H9 (cell line): ENCODE results near the gene HMCES. TPM values are rescaled to one million over a fixed set of nuclear protein-coding genes. Genes with fewer than 3 reads are reported as not detected.

Source experiments
- DNase-seq: peaks from one replicate; pipeline ENCODE4 v3.0.0-alpha.2; 2017
- H2AFZ ChIP-seq: one replicate; pipeline ENCODE4 v1.6.1; 2013; ENCODE audit warnings: mild to moderate bottlenecking, low read length, control low read depth, moderate library complexity
- H2AK5ac ChIP-seq: 2 replicates; pipeline ENCODE4 v1.6.1; 2013; ENCODE audit warnings: low read length, control low read depth, mixed read lengths; ENCODE audit not compliant: insufficient read length
- H2BK120ac ChIP-seq: one replicate; pipeline ENCODE4 v1.6.1; 2013; ENCODE audit warnings: low read depth, mild to moderate bottlenecking, low read length, control low read depth, inconsistent platforms; ENCODE audit not compliant: poor library complexity, severe bottlenecking
- H2BK12ac ChIP-seq: 2 replicates; pipeline ENCODE4 v1.6.1; 2013; ENCODE audit warnings: low read length, control low read depth, mixed read lengths, low read depth; ENCODE audit not compliant: insufficient read length
- H2BK15ac ChIP-seq: 2 replicates; pipeline ENCODE4 v1.6.1; 2013; ENCODE audit warnings: low read depth, low read length, control low read depth
- H2BK20ac ChIP-seq: one replicate; pipeline ENCODE4 v1.6.1; 2013; ENCODE audit warnings: low read depth, mild to moderate bottlenecking, low read length, control low read depth, inconsistent platforms; ENCODE audit not compliant: poor library complexity, severe bottlenecking
- H2BK5ac ChIP-seq: 2 replicates; pipeline ENCODE4 v1.6.1; 2013; ENCODE audit warnings: low read length, control low read depth, mixed read lengths; ENCODE audit not compliant: insufficient read length
- H3K14ac ChIP-seq: 2 replicates; pipeline ENCODE4 v1.6.1; 2013; ENCODE audit warnings: low read length, control low read depth; ENCODE audit not compliant: insufficient read depth
- H3K18ac ChIP-seq: 2 replicates; pipeline ENCODE4 v1.6.1; 2013; ENCODE audit warnings: low read depth, mild to moderate bottlenecking, mixed read lengths, low read length, control low read depth; ENCODE audit not compliant: insufficient read length
- H3K23ac ChIP-seq: 2 replicates; pipeline ENCODE4 v1.6.1; 2013; ENCODE audit warnings: low read length, control low read depth, mixed read lengths, low read depth; ENCODE audit not compliant: insufficient read length
- H3K23me2 ChIP-seq: 2 replicates; pipeline ENCODE4 v1.6.1; 2013; ENCODE audit warnings: low read depth, mild to moderate bottlenecking, mixed read lengths, low read length, control low read depth; ENCODE audit not compliant: insufficient read length, poor library complexity, severe bottlenecking
- H3K27ac ChIP-seq: 2 replicates; pipeline ENCODE4 v1.5.1; 2013; ENCODE audit warnings: low read length, control low read depth, mixed read lengths, low read depth; ENCODE audit not compliant: insufficient read length
- H3K27me3 ChIP-seq: 2 replicates; pipeline ENCODE4 v1.6.1; 2013; ENCODE audit warnings: low read length, control low read depth, inconsistent platforms; ENCODE audit not compliant: insufficient read depth
- H3K4ac ChIP-seq: 2 replicates; pipeline ENCODE4 v1.6.1; 2013; ENCODE audit warnings: low read depth, mild to moderate bottlenecking, control low read depth, inconsistent platforms, low read length, moderate library complexity
- H3K4me1 ChIP-seq: 2 replicates; pipeline ENCODE4 v1.6.1; 2013; ENCODE audit warnings: low read length, control low read depth, inconsistent platforms; ENCODE audit not compliant: insufficient read depth
- H3K4me2 ChIP-seq: 2 replicates; pipeline ENCODE4 v1.6.1; 2013; ENCODE audit warnings: low read length, control low read depth, mixed read lengths; ENCODE audit not compliant: insufficient read length, insufficient read depth
- H3K56ac ChIP-seq: 2 replicates; pipeline ENCODE4 v1.6.1; 2013; ENCODE audit warnings: low read depth, mild to moderate bottlenecking, mixed read lengths, low read length, control low read depth; ENCODE audit not compliant: insufficient read length
- H3K79me1 ChIP-seq: 2 replicates; pipeline ENCODE4 v1.6.1; 2013; ENCODE audit warnings: low read depth, mild to moderate bottlenecking, moderate library complexity, low read length, control low read depth, inconsistent platforms; ENCODE audit not compliant: insufficient read depth, poor library complexity, severe bottlenecking
- H3K79me2 ChIP-seq: 2 replicates; pipeline ENCODE4 v1.6.1; 2013; ENCODE audit warnings: low read length, control low read depth, inconsistent platforms; ENCODE audit not compliant: insufficient read depth
- H3K9ac ChIP-seq: 2 replicates; pipeline ENCODE4 v1.6.1; 2013; ENCODE audit warnings: low read length, control low read depth, mixed read lengths; ENCODE audit not compliant: insufficient read length; ENCODE audit errors: extremely low read depth
- H3K9me3 ChIP-seq: one replicate; pipeline ENCODE4 v1.6.1; 2013; ENCODE audit warnings: low read depth, low read length, inconsistent platforms; ENCODE audit not compliant: control insufficient read depth
- H3T11ph ChIP-seq: one replicate; pipeline ENCODE4 v1.6.1; 2013; ENCODE audit warnings: mild to moderate bottlenecking, low read length, control low read depth, inconsistent platforms
- H4K20me1 ChIP-seq: one replicate; pipeline ENCODE4 v1.6.1; 2013; ENCODE audit not compliant: control insufficient read depth, insufficient read length, insufficient read depth
- H4K5ac ChIP-seq: 2 replicates; pipeline ENCODE4 v1.6.1; 2013; ENCODE audit warnings: low read depth, mild to moderate bottlenecking, mixed read lengths, low read length, control low read depth; ENCODE audit not compliant: insufficient read length
- H4K8ac ChIP-seq: replicated peaks from 2 replicates; pipeline ENCODE4 v1.6.1; 2013; ENCODE audit warnings: low read length, control low read depth, mixed read lengths, low read depth; ENCODE audit not compliant: insufficient read length
- H4K91ac ChIP-seq: 2 replicates; pipeline ENCODE4 v1.6.1; 2013; ENCODE audit warnings: low read depth, mild to moderate bottlenecking, moderate library complexity, mixed read lengths, low read length, control low read depth; ENCODE audit not compliant: insufficient read length
- H3K27ac Mint-ChIP-seq, 3 experiments: 2 replicates in 2 of 3; 3 replicates in 1 of 3; pipeline ENCODE4 v1.8.0; 2020 to 2021; ENCODE audit warnings: mixed read lengths in 3 of 3, mild to moderate bottlenecking in 1 of 3, moderate library complexity in 1 of 3
- H3K27me3 Mint-ChIP-seq: 2 replicates; pipeline ENCODE4 v1.8.0; 2021; ENCODE audit warnings: low read depth, mild to moderate bottlenecking, moderate library complexity, mixed read lengths
- H3K36me3 Mint-ChIP-seq, 3 experiments: 2 replicates in 2 of 3; 3 replicates in 1 of 3; pipeline ENCODE4 v1.8.0; 2020 to 2021; ENCODE audit warnings: low read depth in 3 of 3, mixed read lengths in 3 of 3; ENCODE audit not compliant: insufficient read depth in 1 of 3
- H3K4me1 Mint-ChIP-seq, 2 experiments: 2 replicates each; pipeline ENCODE4 v1.8.0; 2020; ENCODE audit warnings: mixed read lengths in 2 of 2
- H3K4me3 Mint-ChIP-seq, 2 experiments: 2 replicates in 1 of 2; 3 replicates in 1 of 2; pipeline ENCODE4 v1.8.0; 2020 to 2021; ENCODE audit warnings: mild to moderate bottlenecking in 2 of 2, mixed read lengths in 2 of 2, moderate library complexity in 1 of 2
- H3K9me3 Mint-ChIP-seq, 2 experiments: 2 replicates in 1 of 2; 3 replicates in 1 of 2; pipeline ENCODE4 v1.8.0; 2020; ENCODE audit warnings: mild to moderate bottlenecking in 2 of 2, mixed read lengths in 2 of 2, moderate library complexity in 1 of 2
- WGBS: extraction: QIAGEN DNeasy Blood & Tissue Kit; methylation state at CpG from one replicate; pipeline ENCODE4 v1.1.7; 2013; ENCODE audit warnings: missing lambda C conversion rate, low lambda C conversion rate, mixed read lengths; ENCODE audit not compliant: insufficient read length; ENCODE audit errors: extremely low coverage; 5-methylcytosine and 5-hydroxymethylcytosine counted together
- total RNA-seq: library from RNA; stranded (reverse); gene quantifications from 2 replicates; pipeline ENCODE4 v1.2.1, GENCODE V29; 2021
- TF ChIP-seq, protein P1 (sequence below): fragments of 200-600 bp; sonication (generic); conservative IDR thresholded peaks from 3 replicates; pipeline ENCODE4 v1.8.0; 2021; ENCODE audit warnings: antibody characterized with exemption, mild to moderate bottlenecking

HMCES gene
- total RNA-seq, 1 experiment from 2014 or later = 52.4 TPM

DNA sequence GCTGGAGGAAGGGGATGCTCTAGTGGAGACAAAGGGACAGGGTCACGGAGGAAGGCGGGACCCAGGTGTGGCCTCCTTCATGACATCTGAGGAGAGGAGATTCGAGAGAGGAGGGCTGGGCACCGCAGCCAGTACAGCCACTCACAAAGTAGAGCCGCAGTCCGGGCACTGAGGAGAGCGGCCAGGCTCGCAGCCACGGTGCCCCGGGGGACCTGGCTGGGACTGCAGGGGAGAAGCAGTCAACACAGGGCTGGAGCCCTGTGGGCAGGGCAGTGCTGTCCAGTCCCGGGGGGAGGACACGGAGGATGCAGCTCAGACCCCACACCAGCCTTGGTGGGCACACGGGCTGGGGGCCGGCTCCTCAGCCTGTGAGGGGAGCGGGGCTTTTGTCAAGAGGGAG is 40.3 kb downstream of the HMCES start:
- H4K20me1 ChIP-seq = no peaks in the 10 kb centered on the region
- no peaks in the 10 kb centered on the region for H3K4me1 ChIP-seq
- H2BK20ac ChIP-seq = no peak overlapping the region
- H3K27ac ChIP-seq = no peak overlapping the region
- peaks cover 3 to 17% (median 9%) of the 10 kb centered on the region in 3 experiments; a peak in 5 of 7 replicates for H3K36me3 Mint-ChIP-seq
- H3K79me2 ChIP-seq = no peaks in the 10 kb centered on the region
- H3K18ac ChIP-seq = no peak overlapping the region
- no peak for DNase-seq
- no peaks in the 10 kb centered on the region for H3K9me3 ChIP-seq
- no peak overlapping the region for H2BK15ac ChIP-seq
- WGBS = no CpG with 5 or more reads among the region's 15 CpGs
- H2BK120ac ChIP-seq = no peak overlapping the region
- no peak overlapping the region for H3K56ac ChIP-seq
- H3K27me3 ChIP-seq = no peaks in the 10 kb centered on the region
- no peaks in the 10 kb centered on the region for H3K79me1 ChIP-seq
- no peak overlapping the region for H3K14ac ChIP-seq
- no peaks in the 10 kb centered on the region; the same call in 1 of the 2 replicates for H3K27me3 Mint-ChIP-seq
- no peak overlapping the region for H2AK5ac ChIP-seq
- H2BK5ac ChIP-seq = no peak overlapping the region
- no peak overlapping the region for H2AFZ ChIP-seq
- TF ChIP-seq, protein P1, sequence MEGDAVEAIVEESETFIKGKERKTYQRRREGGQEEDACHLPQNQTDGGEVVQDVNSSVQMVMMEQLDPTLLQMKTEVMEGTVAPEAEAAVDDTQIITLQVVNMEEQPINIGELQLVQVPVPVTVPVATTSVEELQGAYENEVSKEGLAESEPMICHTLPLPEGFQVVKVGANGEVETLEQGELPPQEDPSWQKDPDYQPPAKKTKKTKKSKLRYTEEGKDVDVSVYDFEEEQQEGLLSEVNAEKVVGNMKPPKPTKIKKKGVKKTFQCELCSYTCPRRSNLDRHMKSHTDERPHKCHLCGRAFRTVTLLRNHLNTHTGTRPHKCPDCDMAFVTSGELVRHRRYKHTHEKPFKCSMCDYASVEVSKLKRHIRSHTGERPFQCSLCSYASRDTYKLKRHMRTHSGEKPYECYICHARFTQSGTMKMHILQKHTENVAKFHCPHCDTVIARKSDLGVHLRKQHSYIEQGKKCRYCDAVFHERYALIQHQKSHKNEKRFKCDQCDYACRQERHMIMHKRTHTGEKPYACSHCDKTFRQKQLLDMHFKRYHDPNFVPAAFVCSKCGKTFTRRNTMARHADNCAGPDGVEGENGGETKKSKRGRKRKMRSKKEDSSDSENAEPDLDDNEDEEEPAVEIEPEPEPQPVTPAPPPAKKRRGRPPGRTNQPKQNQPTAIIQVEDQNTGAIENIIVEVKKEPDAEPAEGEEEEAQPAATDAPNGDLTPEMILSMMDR = no peak
- no peak overlapping the region for H4K5ac ChIP-seq
- H3K4ac ChIP-seq = no peak overlapping the region
- H2BK12ac ChIP-seq = no peak overlapping the region
- no peak overlapping the region for H4K91ac ChIP-seq
- H3K9me3 Mint-ChIP-seq = no peaks in the 10 kb centered on the region; a peak in 1 of 5 replicates
- peaks cover 6 to 7% of the 10 kb centered on the region in 2 experiments for H3K4me1 Mint-ChIP-seq
- no peak overlapping the region for H3K23ac ChIP-seq
- H3K23me2 ChIP-seq = peaks cover 4% of the 10 kb centered on the region
- no peak overlapping the region for H3K9ac ChIP-seq
- H3K27ac Mint-ChIP-seq = peak overlapping the region in 1 of 3 experiments; percentile 39; a peak in 1 of 7 replicates
- no peak overlapping the region for H3T11ph ChIP-seq
- H4K8ac ChIP-seq = no peak overlapping the region
- peak overlapping the region in 1 of 2 experiments; percentile 16; a peak in 1 of 5 replicates for H3K4me3 Mint-ChIP-seq
- no peak overlapping the region for H3K4me2 ChIP-seq
